HG03135 (cell line): ENCODE results near the gene NUBPL.
A peak's percentile ranks its signal among the peaks of the same experiment; 100 is the strongest.

Experiments
- ATAC-seq: cut with Tn5 transposase; IDR thresholded peaks from one replicate; pipeline ENCODE4 v1.9.1; 2021; ENCODE audit warnings: mild to moderate bottlenecking, moderate library complexity; ENCODE audit not compliant: unreplicated experiment

Gene NUBPL

GRCh38 chr14:31561155-31561846 is at the start of gene NUBPL:
NUBPL (plus strand) TSS chr14:31561404; CDS start chr14:31561440, 36 bp downstream.
- ATAC-seq: peak; percentile 93

GRCh38 chr14:31527087-31527486 is 34.1 kb upstream of the NUBPL start:
- no peak for ATAC-seq

- no peak for ATAC-seq
These were observed 33.7 kb upstream of the NUBPL start for GRCh38 chr14:31527546-31527945.

- no peak for ATAC-seq
These were observed 32.2 kb upstream of the NUBPL start for GRCh38 chr14:31529053-31529452.

- ATAC-seq: no peak
These were observed 31.1 kb upstream of the NUBPL start for GRCh38 chr14:31530136-31530535.

- ATAC-seq: no peak
These were observed 24.8 kb upstream of the NUBPL start for GRCh38 chr14:31536201-31536960.

- ATAC-seq: no peak
These were observed 19.5 kb upstream of the NUBPL start for GRCh38 chr14:31541702-31542101.

GRCh38 chr14:31543969-31544799 is 17.0 kb upstream of the NUBPL start:
- peak; percentile 60 for ATAC-seq

- ATAC-seq: no peak
These were observed 16.4 kb upstream of the NUBPL start for GRCh38 chr14:31544816-31545215.

GRCh38 chr14:31545328-31545727 is 15.9 kb upstream of the NUBPL start:
- no peak for ATAC-seq

GRCh38 chr14:31549817-31550216 is 11.4 kb upstream of the NUBPL start:
- no peak for ATAC-seq

- no peak for ATAC-seq
These were observed 10.6 kb upstream of the NUBPL start for GRCh38 chr14:31550589-31550988.

- no peak for ATAC-seq
These were observed 5.0 kb upstream of the NUBPL start for GRCh38 chr14:31556191-31556590.

GRCh38 chr14:31559939-31560338 is 1.3 kb upstream of the NUBPL start:
- ATAC-seq: no peak

- ATAC-seq: peak; percentile 4
These were observed 447 bp upstream of the NUBPL start for GRCh38 chr14:31560759-31561154.

- ATAC-seq: no peak
These were observed 3.0 kb downstream of the NUBPL start for GRCh38 chr14:31564194-31564593.

- no peak for ATAC-seq
These were observed 5.3 kb downstream of the NUBPL start for GRCh38 chr14:31566456-31566855.

GRCh38 chr14:31567655-31568054 is 6.5 kb downstream of the NUBPL start:
- no peak for ATAC-seq

- ATAC-seq: no peak
These were observed 7.0 kb downstream of the NUBPL start for GRCh38 chr14:31568161-31568560.

- no peak for ATAC-seq
These were observed 7.5 kb downstream of the NUBPL start for GRCh38 chr14:31568671-31569070.

GRCh38 chr14:31572955-31573354 is 11.8 kb downstream of the NUBPL start:
- ATAC-seq: no peak

- ATAC-seq: no peak
These were observed 15.7 kb downstream of the NUBPL start for GRCh38 chr14:31576949-31577348.
